HEK293 (cell line): ENCODE measurements around the gene LGALS3BP.

Source experiments
- GFI1B ChIP-seq: fragments of 450-650 bp; formaldehyde crosslinking; IDR thresholded peaks from 2 replicates; pipeline ENCODE4 v1.5.1; 2016; ENCODE audit warnings: missing biosample characterization, missing genetic modification characterization
- HOXA7 ChIP-seq: sonication (generic); formaldehyde crosslinking; IDR thresholded peaks from 2 replicates; pipeline ENCODE4 v1.8.1; 2022; ENCODE audit warnings: missing genetic modification reagents, borderline replicate concordance
- ZBTB1 ChIP-seq: fragments of 450-650 bp; formaldehyde crosslinking; IDR thresholded peaks from 2 replicates; pipeline ENCODE4 v1.5.1; 2016; ENCODE audit warnings: missing biosample characterization, missing genetic modification characterization
- ZBTB20 ChIP-seq: fragments of 450-650 bp; formaldehyde crosslinking; IDR thresholded peaks from 2 replicates; pipeline ENCODE4 v1.5.1; 2016; ENCODE audit warnings: missing biosample characterization, missing genetic modification characterization
- ZEB2 ChIP-seq: fragments of 450-650 bp; formaldehyde crosslinking; IDR thresholded peaks from 2 replicates; pipeline ENCODE4 v1.5.1; 2016; ENCODE audit warnings: missing biosample characterization, missing genetic modification characterization
- ZNF121 ChIP-seq: fragments of 450-650 bp; formaldehyde crosslinking; IDR thresholded peaks from 2 replicates; pipeline ENCODE4 v1.5.1; 2016; ENCODE audit warnings: missing biosample characterization, missing genetic modification characterization
- ZNF157 ChIP-seq: fragments of 450-650 bp; formaldehyde crosslinking; IDR thresholded peaks from 2 replicates; pipeline ENCODE4 v1.5.1; 2016; ENCODE audit warnings: missing biosample characterization, missing genetic modification characterization
- ZNF501 ChIP-seq: fragments of 450-650 bp; formaldehyde crosslinking; IDR thresholded peaks from 2 replicates; pipeline ENCODE4 v1.5.1; 2016; ENCODE audit warnings: missing biosample characterization, missing genetic modification characterization
- ZNF830 ChIP-seq: fragments of 450-650 bp; IDR thresholded peaks from 2 replicates; pipeline ENCODE4 v1.5.0; 2018; ENCODE audit warnings: missing biosample characterization, missing genetic modification characterization, low read depth, mild to moderate bottlenecking, moderate library complexity
- TF ChIP-seq, protein P1 (sequence below): IDR thresholded peaks from 2 replicates; pipeline ENCODE4 v1.6.1; 2011; ENCODE audit warnings: mild to moderate bottlenecking, low read depth, low read length, borderline replicate concordance
- TF ChIP-seq, protein P2 (sequence below): fragments of 450-650 bp; formaldehyde crosslinking; IDR thresholded peaks from 2 replicates; pipeline ENCODE4 v1.5.1; 2016; ENCODE audit warnings: missing biosample characterization, missing genetic modification characterization
- TF ChIP-seq, protein P3 (sequence below): fragments of 450-650 bp; formaldehyde crosslinking; IDR thresholded peaks from 2 replicates; pipeline ENCODE4 v1.5.1; 2016; ENCODE audit warnings: missing biosample characterization, missing genetic modification characterization
- TF ChIP-seq, protein P4 (sequence below): fragments of 450-650 bp; formaldehyde crosslinking; IDR thresholded peaks from 2 replicates; pipeline ENCODE4 v1.5.1; 2016; ENCODE audit warnings: missing biosample characterization, missing genetic modification characterization
- TF ChIP-seq, protein P5 (sequence below): fragments of 450-650 bp; formaldehyde crosslinking; IDR thresholded peaks from 2 replicates; pipeline ENCODE4 v1.5.1; 2016; ENCODE audit warnings: missing biosample characterization, missing genetic modification characterization

DNA sequence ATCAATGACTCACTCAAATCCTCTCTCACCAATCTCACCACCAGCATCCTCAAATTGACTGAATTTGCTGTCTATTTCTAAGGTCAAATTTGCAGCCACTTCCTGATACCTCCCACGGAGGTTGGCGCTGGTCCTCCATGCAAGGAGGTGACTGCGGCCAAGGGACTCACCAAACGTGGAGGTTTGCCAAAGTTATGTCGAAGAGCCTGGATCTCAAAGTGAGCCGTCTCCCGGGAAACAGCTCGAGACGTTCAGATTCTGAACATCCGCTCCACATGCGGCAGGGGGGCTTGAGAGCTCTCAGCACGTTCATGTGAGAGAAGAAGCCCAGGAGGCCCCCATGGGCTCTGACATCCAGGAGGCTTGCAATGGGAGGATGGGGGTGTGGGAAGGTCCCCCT lies 22.6 kb downstream of the LGALS3BP start:
- TF ChIP-seq, protein P1, sequence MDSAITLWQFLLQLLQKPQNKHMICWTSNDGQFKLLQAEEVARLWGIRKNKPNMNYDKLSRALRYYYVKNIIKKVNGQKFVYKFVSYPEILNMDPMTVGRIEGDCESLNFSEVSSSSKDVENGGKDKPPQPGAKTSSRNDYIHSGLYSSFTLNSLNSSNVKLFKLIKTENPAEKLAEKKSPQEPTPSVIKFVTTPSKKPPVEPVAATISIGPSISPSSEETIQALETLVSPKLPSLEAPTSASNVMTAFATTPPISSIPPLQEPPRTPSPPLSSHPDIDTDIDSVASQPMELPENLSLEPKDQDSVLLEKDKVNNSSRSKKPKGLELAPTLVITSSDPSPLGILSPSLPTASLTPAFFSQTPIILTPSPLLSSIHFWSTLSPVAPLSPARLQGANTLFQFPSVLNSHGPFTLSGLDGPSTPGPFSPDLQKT, result no peak
- no peak for TF ChIP-seq ZNF157
- TF ChIP-seq ZBTB20, result no peak
- no peak for TF ChIP-seq ZBTB1 (tag by site-specific recombination)
- TF ChIP-seq GFI1B, result no peak
- TF ChIP-seq, protein P2, sequence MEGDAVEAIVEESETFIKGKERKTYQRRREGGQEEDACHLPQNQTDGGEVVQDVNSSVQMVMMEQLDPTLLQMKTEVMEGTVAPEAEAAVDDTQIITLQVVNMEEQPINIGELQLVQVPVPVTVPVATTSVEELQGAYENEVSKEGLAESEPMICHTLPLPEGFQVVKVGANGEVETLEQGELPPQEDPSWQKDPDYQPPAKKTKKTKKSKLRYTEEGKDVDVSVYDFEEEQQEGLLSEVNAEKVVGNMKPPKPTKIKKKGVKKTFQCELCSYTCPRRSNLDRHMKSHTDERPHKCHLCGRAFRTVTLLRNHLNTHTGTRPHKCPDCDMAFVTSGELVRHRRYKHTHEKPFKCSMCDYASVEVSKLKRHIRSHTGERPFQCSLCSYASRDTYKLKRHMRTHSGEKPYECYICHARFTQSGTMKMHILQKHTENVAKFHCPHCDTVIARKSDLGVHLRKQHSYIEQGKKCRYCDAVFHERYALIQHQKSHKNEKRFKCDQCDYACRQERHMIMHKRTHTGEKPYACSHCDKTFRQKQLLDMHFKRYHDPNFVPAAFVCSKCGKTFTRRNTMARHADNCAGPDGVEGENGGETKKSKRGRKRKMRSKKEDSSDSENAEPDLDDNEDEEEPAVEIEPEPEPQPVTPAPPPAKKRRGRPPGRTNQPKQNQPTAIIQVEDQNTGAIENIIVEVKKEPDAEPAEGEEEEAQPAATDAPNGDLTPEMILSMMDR (tag by site-specific recombination), result no peak
- TF ChIP-seq, protein P3, sequence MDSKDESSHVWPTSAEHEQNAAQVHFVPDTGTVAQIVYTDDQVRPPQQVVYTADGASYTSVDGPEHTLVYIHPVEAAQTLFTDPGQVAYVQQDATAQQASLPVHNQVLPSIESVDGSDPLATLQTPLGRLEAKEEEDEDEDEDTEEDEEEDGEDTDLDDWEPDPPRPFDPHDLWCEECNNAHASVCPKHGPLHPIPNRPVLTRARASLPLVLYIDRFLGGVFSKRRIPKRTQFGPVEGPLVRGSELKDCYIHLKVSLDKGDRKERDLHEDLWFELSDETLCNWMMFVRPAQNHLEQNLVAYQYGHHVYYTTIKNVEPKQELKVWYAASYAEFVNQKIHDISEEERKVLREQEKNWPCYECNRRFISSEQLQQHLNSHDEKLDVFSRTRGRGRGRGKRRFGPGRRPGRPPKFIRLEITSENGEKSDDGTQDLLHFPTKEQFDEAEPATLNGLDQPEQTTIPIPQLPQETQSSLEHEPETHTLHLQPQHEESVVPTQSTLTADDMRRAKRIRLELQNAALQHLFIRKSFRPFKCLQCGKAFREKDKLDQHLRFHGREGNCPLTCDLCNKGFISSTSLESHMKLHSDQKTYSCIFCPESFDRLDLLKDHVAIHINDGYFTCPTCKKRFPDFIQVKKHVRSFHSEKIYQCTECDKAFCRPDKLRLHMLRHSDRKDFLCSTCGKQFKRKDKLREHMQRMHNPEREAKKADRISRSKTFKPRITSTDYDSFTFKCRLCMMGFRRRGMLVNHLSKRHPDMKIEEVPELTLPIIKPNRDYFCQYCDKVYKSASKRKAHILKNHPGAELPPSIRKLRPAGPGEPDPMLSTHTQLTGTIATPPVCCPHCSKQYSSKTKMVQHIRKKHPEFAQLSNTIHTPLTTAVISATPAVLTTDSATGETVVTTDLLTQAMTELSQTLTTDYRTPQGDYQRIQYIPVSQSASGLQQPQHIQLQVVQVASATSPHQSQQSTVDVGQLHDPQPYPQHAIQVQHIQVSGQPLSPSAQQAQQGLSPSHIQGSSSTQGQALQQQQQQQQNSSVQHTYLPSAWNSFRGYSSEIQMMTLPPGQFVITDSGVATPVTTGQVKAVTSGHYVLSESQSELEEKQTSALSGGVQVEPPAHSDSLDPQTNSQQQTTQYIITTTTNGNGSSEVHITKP, result no peak
- no peak for TF ChIP-seq ZNF830 (tag by site-specific recombination)
- TF ChIP-seq HOXA7 (CRISPR knock-in tag), result no peak
- TF ChIP-seq, protein P4, sequence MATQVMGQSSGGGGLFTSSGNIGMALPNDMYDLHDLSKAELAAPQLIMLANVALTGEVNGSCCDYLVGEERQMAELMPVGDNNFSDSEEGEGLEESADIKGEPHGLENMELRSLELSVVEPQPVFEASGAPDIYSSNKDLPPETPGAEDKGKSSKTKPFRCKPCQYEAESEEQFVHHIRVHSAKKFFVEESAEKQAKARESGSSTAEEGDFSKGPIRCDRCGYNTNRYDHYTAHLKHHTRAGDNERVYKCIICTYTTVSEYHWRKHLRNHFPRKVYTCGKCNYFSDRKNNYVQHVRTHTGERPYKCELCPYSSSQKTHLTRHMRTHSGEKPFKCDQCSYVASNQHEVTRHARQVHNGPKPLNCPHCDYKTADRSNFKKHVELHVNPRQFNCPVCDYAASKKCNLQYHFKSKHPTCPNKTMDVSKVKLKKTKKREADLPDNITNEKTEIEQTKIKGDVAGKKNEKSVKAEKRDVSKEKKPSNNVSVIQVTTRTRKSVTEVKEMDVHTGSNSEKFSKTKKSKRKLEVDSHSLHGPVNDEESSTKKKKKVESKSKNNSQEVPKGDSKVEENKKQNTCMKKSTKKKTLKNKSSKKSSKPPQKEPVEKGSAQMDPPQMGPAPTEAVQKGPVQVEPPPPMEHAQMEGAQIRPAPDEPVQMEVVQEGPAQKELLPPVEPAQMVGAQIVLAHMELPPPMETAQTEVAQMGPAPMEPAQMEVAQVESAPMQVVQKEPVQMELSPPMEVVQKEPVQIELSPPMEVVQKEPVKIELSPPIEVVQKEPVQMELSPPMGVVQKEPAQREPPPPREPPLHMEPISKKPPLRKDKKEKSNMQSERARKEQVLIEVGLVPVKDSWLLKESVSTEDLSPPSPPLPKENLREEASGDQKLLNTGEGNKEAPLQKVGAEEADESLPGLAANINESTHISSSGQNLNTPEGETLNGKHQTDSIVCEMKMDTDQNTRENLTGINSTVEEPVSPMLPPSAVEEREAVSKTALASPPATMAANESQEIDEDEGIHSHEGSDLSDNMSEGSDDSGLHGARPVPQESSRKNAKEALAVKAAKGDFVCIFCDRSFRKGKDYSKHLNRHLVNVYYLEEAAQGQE (tag by site-specific recombination), result no peak
- TF ChIP-seq ZNF501 (tag by site-specific recombination), result no peak
- no peak for TF ChIP-seq ZEB2 (tag by site-specific recombination)
- TF ChIP-seq ZNF121 (tag by site-specific recombination), result no peak
- TF ChIP-seq, protein P5, sequence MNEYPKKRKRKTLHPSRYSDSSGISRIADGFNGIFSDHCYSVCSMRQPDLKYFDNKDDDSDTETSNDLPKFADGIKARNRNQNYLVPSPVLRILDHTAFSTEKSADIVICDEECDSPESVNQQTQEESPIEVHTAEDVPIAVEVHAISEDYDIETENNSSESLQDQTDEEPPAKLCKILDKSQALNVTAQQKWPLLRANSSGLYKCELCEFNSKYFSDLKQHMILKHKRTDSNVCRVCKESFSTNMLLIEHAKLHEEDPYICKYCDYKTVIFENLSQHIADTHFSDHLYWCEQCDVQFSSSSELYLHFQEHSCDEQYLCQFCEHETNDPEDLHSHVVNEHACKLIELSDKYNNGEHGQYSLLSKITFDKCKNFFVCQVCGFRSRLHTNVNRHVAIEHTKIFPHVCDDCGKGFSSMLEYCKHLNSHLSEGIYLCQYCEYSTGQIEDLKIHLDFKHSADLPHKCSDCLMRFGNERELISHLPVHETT (tag by site-specific recombination), result no peak
